WTC11 (cell line): ENCODE data around the gene SMARCA2.

ENCODE experiments used
- CREB1 ChIP-seq: sonication (generic); formaldehyde crosslinking; IDR thresholded peaks from 2 replicates; pipeline ENCODE4 v1.8.0; 2023; ENCODE audit warnings: mild to moderate bottlenecking, missing genetic modification reagents
- ETV6 ChIP-seq: sonication (generic); formaldehyde crosslinking; IDR thresholded peaks from 2 replicates; pipeline ENCODE4 v1.8.1; 2022; ENCODE audit warnings: mild to moderate bottlenecking, missing genetic modification reagents
- NFYB ChIP-seq: sonication (generic); formaldehyde crosslinking; conservative IDR thresholded peaks from 2 replicates; pipeline ENCODE4 v1.8.0; 2022; ENCODE audit warnings: low read depth, missing genetic modification reagents
- NR2C2 ChIP-seq: sonication (generic); formaldehyde crosslinking; IDR thresholded peaks from 2 replicates; pipeline ENCODE4 v1.8.0; 2022; ENCODE audit warnings: mild to moderate bottlenecking, missing genetic modification reagents
- ZNF396 ChIP-seq: fragments of 250-450 bp; sonication (Bioruptor Pico); IDR thresholded peaks from 2 replicates; pipeline ENCODE4 v1.8.0; 2021; ENCODE audit warnings: mild to moderate bottlenecking, moderate library complexity, borderline replicate concordance

GRCh38 chr9:2050236-2050635 lies 35.1 kb downstream of the SMARCA2 start:
- no peak for TF ChIP-seq NFYB (CRISPR knock-in tag)
- no peak for TF ChIP-seq ETV6 (CRISPR knock-in tag)
- no peak for TF ChIP-seq NR2C2 (CRISPR knock-in tag)
- no peak for TF ChIP-seq CREB1 (CRISPR knock-in tag)
- TF ChIP-seq ZNF396, result no peak
